NCI-H128 (cell line): ENCODE data around the gene TNFRSF14.
"Not testable (repeated sequence)": the region's sequence is repeated elsewhere in the genome, so short reads cannot be mapped to it uniquely, and the experiment has no call there.

Experiments used
- DNase-seq: peaks from one replicate; lab custom pipeline; 2025; ENCODE audit not compliant: unreplicated experiment; lab: John Stamatoyannopoulos, UW

The TNFRSF14 gene

DNA sequence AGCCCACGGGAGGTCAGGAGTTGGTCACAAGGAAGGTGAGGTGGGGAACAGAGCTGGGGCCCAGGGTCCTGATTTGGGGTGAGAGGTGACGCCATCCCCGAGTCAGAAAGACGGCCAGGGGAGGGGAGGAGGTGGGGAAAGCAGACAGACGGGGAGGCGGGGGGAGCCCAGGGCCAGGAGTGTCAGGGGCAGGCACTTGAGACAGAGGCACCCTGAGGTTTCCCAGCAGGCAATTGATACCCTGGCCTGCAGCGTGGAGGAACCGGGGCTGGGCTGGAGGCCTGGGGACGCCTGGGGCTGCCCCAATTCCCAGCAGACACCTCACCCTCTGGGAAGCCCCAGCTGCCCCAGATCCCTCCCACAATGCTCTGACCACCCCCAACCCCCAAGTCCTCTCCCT lies 3.1 kb upstream of the TNFRSF14 start:
- not testable (repeated sequence) for DNase-seq

DNA sequence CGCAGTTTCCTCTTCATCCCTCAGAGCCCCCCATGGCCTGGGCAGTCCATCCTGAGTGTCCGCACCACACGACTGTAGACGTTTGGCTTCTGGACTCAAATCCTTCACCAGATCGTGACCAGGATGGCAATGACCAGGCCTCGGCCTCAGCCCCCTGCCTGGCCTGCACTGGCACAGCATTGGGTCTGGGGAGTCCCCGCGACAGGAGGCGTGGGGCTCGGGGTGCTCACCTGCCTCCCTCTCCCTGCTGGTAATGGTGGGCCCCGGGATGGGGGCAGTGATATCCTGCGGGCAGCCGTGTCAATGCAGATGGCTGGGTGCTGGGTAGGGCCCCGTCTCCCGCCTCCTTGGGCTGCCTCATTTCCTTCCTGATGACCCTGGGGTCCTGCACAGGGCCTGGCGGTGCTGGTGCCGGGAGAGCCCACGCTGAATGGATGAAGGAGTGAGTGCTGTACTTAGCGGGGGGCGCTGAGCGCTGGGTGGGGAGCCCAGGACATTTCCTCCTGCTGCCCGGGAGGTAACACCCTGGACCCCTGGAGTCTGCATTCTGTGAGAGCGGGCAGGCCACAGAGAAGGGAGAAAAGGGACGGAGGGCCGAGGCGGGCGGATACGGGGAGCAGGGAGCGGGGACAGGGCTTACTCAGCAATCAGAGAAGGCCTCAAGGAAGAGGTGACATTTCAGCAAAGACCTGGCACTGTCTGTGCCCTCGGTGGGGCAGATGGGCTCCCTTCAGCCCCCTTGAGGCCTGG lies 2.1 kb upstream of the TNFRSF14 start:
- no peak for DNase-seq

DNA sequence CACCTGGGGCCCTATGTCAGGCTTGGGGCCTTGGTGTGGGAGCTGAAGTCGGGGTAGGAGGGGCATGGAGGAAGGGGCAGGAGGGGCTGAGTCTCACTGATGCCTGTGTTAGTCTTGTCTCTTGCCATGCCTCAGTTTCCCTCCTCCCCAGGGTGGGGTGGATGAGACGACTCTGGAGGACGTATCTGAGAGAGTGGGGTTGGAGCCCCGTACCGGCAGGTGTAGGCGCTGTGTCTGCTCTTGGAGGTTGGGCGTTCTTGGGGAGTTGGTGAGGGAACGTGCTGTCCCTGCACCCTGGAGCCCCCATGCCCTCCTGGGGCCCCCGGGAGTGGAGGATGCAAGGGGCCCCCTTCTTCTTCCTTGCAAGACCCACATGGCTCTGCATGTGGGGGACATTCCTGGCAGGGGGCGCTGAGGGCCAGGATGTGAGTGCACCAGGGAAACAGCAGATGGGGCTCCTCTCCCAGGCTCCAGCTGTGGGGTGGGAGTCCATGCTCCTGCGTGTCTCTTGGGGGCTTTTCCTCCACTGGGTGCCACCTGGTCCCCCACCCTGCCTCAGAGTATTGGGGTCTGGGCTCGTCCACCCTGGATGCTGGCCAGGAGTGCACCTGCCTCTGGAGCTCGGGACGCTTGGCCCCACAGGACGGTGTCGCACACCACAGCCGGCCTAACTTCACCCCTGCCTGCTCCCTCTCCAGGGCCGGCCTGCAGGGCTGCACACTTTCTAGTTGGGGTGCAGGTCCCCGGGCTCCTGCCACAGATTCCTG lies 1.4 kb upstream of the TNFRSF14 start:
- DNase-seq, result no peak

DNA sequence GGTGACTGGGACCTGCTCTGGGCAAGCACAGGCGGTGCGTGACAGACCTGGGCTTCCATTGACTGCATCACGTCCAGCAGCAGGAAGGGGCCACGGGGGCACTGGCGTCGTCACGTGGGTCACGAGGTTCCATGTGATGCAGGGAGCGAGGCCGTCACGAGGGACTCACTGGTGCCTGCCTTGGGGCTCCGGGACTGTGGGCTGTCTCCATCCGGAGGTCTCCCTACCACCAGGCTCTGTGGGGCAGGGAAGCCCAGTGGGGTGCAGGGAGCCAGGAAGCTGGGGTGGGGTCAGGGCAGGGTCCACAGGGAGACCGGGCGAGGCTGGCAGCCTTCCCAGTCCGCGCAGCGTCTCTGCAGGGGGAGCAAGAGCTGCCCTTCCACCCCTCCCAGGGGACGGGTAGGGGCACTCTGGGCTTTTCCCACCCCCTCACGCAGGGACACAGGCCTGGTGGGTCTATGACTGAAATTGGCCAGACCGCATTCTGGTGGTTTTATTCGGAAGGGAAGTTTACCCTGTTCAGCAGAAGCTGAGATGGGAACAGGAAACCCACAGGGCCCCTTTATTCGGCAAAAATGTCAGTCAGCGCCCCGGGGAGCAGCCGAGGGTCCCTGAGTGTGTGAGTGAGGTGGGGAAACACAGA lies 416 bp upstream of the TNFRSF14 start:
- peak; percentile 20 for DNase-seq

DNA sequence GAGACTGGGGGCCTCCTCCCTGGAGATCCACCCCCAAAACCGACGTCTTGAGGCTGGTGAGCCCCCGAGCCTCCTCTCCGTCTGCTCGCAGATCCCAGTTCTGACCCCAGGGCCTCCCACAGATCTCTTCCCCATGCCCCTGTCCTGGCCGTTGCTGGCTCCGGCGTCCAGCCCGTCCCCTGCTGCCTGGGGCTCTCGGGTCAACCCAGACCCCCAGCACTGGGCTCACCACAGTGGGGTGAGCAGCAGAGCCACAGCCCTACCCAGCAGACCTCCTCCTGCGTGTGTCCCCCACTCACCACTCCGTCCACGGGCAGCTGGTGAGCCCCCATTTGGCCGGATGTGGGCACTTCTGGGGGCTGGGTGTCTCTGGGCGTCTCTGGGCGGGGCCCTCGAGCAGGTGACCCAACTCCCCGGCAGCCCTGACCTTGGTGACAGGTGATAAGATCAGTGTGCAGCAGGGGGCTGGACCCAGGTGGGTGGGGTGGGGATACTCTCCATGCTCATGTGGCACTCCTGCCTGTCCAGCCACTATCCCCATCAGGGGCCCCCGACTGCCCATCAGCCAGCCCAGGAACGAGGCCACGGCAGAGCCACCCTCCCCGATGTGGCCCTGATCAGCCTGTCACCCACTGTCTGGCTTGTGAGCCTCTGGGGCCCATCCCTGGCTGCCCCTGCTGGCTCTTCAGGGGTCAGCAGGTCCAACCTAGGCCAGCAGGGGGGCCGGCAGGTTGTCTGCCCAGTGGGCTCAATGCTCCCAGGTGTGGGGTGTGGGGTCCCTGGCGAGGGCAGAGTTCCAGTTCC lies 709 bp downstream of the TNFRSF14 start:
- DNase-seq, result no peak

DNA sequence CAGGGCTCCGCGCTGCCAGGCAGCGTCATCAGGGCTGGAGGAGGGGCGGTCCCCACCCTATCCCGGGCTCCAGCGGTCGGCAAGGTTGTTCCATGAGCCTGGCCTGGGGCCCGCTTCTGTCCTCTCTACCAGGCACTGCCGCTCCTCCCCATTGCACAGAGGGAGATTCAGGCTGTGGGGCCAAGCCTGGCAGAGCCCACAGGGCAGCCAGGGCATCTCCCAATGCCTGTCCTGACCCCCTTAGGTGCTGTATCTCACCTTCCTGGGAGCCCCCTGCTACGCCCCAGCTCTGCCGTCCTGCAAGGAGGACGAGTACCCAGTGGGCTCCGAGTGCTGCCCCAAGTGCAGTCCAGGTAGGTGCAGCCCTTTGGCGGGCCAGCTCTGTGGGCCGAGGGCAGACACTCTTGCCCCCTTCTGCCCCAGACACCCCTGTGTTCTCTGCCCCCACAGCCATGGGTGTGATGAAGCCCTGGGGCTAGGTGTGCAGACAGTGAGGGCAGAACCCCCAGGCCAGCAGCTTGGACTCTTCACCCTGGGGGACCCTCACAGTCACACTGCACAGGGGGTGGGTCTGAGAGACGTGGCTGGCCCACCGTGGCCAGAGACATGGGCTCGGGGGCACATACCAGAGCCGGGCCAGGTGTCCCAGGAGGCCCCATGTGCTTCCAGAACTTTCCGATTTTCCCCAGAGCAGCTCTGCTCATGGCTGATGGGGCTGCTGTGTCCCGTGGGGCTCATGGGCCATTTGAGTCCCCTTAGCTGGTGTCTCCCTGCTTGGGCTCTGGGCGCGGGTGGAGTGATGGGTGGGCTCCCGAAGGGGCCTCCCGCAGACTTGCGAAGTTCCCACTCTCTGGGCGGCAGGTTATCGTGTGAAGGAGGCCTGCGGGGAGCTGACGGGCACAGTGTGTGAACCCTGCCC lies 1.6 kb downstream of the TNFRSF14 start:
- no peak for DNase-seq

DNA sequence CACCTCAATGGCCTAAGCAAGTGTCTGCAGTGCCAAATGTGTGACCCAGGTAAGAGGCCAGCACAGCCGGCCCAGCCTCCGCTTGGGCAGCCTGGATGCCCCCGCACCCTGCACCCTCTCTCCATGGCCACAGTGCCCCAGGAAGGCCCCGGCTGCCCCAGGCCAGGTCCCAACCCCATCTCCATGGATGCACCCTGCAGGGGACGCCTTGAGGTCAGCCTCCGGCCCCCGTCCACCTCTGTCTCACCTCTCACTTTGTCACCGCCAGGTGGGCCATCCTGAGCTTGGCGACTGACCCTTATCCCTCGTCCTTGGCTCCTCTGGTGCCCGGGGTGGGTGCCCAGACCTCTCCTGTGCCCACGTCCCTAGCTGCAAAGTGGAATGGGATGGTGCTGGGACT lies 2.2 kb downstream of the TNFRSF14 start:
- no peak for DNase-seq

DNA sequence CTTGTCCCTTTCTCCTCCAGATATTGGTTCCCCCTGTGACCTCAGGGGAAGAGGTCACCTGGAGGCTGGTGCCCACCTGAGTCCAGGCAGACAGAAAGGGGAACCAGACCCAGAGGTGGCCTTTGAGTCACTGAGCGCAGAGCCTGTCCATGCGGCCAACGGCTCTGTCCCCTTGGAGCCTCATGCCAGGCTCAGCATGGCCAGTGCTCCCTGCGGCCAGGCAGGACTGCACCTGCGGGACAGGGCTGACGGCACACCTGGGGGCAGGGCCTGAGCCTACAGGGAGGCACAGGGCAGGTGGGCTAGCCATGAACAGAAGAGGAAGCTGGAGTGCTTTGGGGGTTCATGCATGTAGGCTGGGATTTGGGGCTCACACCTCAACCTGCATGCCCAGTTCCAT lies 2.7 kb downstream of the TNFRSF14 start:
- DNase-seq, result no peak

DNA sequence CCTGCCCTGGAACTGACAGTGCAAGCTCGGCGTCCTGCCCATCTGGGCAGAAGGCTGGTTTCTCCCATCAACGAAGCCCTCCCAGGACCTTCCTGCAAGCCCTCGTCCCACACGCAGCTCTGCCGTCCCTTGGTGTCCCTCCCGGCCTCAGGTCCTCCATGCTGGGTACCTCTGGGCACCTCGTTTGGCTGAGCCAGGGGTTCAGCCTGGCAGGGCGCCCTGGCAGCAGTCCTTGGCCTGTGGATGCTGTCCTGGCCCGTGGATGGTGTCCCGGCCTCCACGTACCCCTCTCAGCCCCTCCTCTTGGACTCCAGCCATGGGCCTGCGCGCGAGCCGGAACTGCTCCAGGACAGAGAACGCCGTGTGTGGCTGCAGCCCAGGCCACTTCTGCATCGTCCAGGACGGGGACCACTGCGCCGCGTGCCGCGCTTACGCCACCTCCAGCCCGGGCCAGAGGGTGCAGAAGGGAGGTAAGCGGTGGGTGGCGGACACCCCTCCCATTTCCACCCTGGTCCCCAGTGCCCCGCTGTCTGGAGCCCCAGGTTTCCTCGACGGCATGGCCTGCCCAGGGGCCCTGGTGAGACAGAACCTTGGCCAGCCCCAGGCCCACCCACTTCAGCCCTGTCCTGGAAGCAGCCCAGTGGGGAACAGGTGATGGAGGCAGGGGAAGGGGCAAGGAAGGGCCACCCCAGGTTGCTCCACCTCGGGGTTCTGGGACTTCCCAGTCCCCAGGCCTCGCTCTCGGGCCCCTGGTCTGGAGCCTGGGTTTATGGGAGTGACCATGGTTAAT lies 3.5 kb downstream of the TNFRSF14 start:
- no peak for DNase-seq

DNA sequence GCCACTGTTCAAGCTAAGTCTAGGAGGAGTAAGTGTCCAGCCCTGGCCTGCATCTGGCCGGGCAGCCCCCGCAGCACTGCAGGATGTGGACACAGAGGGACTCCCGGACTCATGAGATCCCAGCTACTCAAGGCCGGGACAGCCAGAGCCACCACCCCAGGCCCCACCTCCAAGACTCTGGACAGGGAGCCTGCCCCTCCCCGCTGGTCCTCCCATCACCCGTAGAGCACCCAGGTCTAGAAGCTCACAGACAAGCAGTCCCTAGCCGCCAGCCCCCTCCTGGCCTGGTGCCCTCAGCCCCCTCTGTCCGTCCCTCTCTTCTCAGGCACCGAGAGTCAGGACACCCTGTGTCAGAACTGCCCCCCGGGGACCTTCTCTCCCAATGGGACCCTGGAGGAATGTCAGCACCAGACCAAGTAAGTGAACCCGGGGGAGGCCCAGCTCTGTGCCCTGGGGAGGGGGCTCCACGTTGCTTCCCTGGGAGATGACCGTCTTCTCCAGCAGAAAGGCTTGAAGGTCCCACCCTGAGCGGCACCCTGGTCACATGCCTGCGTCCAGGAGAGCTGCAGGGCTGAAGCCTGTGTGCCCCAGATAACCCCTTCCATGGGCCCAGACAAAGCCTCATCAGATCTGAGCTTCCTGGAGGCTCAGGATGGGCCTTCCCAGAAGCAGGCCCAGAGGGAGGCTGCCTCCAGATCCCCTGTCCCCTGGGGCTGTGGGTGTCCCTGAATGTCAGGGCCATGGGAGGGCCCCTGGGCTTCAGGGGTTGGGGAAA lies 4.3 kb downstream of the TNFRSF14 start:
- no peak for DNase-seq

DNA sequence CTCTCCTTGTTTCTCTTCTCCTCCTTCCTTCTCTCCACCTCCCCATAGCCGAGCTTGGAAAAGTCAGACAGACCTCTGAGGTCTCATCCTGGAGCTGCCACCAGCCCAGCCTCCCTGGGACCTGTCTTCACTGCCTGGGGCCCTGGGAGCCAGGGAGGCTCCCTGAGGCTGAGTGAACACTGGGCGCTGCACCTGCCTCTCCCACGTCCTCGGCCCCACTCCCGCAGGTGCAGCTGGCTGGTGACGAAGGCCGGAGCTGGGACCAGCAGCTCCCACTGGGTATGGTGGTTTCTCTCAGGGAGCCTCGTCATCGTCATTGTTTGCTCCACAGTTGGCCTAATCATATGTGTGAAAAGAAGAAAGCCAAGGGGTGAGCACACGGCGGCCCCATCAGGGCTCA lies 5.3 kb downstream of the TNFRSF14 start:
- no peak for DNase-seq

DNA sequence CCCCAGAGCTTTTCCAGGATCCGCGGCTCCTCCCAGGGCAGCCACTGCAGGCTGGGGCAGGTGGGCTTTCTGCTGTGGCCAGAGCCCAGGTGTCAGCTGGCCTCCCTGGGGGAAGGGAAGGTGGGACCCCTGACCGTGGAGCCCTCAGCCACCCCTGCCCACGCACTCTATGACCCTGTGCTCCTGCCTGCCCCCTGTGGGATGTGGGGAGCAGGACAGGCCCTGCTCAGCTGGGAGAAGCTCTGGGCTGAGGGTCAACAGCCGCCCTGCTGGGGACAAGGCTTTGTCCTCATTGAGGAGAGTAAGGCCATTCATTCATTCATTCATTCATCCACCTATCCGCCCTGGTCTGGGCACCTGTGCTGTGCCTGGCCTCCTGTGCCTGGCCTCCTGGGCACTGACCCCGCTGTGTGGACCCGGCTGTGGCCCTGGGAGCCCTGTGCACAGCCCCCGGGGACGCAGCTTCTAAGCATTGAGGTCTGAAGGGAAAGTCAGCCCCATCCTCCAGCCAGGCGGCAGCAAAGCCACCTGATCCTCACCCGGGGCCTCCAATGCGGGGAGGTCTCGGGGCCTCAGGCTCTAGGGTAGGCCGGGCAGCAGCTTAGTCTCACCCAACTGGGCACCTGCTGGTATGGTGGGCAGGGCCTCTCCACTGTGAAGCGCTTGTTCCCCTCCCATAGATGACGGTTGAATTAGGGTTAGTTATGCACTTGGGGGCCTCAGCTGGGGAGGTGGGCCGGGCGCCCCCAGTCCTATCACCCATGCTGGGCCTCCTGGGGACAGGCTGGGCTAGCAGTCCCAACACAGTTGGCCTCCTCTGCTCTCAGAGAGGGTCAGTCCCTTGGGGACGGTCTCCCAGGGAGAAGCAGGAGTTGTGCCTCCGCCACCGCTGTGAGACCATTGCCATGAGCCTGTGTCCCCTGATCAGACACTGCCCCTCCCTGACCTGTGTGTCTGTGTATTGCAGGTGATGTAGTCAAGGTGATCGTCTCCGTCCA lies 6.0 kb downstream of the TNFRSF14 start:
- DNase-seq, result no peak

DNA sequence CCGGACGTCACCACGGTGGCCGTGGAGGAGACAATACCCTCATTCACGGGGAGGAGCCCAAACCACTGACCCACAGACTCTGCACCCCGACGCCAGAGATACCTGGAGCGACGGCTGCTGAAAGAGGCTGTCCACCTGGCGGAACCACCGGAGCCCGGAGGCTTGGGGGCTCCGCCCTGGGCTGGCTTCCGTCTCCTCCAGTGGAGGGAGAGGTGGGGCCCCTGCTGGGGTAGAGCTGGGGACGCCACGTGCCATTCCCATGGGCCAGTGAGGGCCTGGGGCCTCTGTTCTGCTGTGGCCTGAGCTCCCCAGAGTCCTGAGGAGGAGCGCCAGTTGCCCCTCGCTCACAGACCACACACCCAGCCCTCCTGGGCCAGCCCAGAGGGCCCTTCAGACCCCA lies 7.0 kb downstream of the TNFRSF14 start:
- no peak for DNase-seq

DNA sequence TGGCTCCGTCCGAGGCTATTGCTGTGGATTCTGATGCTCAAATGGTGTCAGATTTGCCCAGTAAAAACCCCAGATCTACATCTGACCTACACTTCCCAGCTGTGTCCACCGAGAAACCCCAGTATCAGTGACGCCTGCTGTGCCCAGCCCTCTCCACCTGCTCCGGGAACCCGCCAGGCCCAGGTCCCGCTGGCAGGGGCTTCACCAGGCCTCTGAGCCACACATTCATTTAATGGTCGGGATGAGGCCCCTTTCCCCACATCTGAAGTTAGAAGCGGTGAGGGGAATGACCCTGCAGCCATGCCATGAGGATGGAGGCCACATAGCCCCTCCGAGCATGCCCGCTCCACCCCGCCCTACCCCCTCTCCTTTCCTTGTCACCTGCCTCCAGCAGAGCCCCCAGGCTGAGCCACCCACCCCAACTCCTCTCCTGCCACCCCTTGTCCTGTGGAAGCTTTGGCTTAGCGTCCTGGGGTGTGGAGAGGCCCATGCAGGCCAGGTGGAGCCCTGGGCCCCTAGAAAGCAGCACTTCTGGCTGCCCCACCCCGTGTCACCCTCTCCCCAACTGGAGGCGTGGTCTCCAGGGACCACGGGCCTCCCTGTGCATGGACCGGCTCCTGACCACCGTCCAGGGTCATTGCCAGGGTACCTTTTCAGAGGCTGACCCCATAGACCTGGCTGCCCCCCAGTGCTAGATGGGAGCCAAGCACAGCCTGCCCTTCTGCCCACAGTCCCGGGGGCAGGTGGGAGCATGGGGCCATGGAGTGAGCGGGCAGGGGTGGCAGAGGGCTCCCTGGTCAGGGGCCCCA lies 8.0 kb downstream of the TNFRSF14 start:
- DNase-seq, result no peak

DNA sequence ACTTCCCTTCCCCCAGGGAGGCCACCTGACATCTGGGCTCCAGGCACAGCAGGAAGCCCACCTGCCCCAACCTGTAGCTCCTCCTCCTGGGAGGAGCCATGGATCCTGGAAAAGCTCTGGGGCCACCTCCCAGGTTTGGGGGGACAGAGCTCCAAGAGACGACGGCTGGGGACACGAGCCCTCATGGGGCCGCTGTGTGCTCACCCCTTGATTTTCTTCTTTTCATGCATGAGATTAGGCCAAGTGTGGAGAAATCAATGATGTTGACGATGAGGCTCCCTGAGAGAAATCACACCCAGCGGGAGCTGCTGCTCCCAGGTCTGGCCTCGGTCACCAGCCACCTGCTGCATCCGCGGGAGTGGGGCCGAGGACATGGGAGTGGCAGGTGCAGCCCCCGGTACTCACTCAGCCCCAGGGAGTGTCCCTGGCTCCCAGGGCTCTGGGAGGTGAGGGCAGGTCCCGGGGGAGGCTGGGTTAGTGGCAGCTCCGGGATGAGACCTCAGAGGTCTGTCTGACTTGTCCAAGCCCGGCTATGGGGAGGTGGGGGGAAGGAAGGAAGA lies 8.7 kb downstream of the TNFRSF14 start:
- no peak for DNase-seq
